HT1080 (cell line): Measurements from ENCODE around the gene C21orf91. TPM values are rescaled to one million over a fixed set of nuclear protein-coding genes. Genes with fewer than 3 reads are reported as not detected.
A peak's percentile ranks its signal among the peaks of the same experiment; 100 is the strongest.

Experiments used
- DNase-seq: peaks from one replicate; pipeline ENCODE4 v3.0.0-alpha.2; 2015; ENCODE audit warnings: low read depth
- total RNA-seq: library from RNA; depleted of rRNA; stranded (reverse); fragments of >200 nt; shearing (Covaris generic); gene quantifications from 2 replicates; pipeline ENCODE4 v1.2.3, GENCODE V29; 2014

C21orf91 gene
- total RNA-seq, 1 experiment from 2014 or later: 7.0 TPM

DNA sequence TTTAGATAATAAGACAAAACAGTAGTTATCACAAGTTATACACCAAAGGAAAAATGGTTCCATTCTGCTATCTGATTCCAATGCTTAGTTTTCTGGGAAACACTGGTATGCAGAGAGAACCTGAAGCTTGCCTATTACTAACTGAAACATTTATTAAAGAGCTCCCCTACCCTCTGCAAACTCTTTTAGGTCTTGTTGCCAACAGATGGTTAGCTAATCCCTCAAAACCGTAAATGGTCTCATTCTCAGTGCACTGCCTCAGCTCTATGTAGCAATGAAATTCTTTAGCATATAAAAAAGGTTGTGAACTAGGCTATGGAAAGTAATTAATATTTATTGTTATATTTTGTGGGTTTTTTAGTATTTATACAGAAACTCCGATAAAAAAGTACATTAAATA is 20.4 kb downstream of the C21orf91 start:
- DNase-seq: no peak

DNA sequence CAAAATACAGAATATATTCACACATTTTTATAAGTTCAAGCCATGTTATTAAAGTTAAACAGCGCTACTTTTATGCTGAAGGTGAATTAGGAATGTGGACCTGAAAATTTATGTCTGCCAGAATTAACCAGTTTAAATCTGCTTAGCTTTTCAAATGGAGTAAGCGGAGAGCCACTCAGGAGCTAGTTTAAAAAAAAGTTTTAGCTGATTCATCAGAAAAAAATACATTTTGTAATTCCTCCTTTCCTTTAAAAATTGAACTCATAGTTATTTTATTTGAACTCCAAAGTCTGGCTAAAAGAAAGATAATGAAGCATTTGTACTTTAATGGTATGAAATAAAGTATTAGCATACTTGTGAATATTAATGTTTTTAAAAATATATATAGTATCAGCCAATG is 21.2 kb downstream of the C21orf91 start:
- no peak for DNase-seq

DNA sequence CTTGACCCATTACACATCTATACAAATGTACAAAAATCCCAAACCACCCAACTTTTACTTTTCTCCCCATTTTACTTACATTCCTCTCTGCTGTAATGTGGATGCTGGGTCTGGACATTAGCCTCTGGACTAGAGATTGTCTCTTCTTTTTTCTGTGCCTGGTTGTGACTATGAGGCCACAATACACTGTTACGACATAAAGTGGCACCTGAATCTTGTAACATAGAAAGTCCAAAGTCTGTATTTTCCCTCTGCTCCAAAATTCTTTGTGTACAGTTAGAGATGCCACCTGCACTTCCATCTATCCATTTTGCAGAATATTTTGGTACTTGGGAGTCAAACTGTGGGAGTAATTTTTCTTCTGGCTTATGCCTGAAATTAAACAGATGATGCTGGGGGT is 22.7 kb downstream of the C21orf91 start:
- DNase-seq: no peak

DNA sequence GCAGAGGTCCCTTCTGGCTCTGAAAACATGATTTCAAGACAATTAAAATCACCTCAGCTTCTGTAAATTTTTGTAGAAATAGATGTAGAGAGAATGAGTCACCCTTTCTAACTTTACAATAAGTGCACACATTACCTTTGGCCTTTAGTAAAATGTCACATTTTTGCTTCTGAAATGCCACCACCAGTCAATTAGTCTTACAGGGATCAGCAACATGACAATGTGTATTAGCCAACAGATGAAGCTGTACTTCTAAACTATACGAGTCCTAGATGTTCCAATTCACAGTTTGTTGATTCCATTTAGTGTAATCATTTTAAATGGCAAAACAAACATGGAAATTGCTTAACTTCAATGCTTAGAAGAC is 23.1 kb downstream of the C21orf91 start:
- DNase-seq: no peak

DNA sequence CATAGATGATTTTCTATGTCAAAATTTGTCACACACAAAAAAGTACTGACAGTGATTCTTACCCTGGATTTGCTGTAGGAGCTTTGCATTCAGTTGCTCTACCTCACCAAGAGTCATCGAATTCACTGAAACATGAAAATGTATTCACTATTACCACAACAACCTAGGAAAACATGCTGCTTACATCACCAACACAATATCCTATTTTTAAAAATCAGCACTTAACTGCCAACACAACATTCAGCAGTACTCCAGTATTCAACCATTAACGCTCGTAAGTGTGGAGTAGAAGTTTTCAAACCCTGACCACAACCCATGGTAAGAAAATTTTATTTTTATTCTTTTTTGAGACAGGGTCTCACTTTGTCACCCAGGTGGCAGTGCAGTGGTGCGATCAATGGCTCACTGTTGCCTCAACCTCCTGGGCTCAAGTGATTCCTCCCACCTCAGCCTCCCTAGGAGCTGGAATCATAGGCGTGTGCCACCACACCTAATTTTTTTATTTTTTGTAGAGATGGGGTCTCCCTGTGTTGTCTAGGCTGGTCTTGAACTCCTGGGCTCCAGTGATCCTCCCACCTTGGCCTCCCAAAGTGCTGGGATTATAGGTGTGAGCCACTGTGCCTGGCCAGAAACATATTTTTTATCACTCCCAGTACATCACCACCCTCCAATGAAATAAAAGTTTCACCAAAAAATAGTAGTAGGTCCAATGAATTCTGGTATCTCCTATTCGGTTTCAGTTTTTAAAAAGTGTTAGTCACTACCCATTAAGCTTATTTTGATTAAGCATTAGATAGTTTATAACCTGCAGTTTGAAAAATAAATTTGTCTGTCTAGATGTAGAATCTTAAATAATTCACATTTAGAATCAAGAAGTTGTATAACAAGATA is 23.8 kb downstream of the C21orf91 start:
- DNase-seq: no peak

DNA sequence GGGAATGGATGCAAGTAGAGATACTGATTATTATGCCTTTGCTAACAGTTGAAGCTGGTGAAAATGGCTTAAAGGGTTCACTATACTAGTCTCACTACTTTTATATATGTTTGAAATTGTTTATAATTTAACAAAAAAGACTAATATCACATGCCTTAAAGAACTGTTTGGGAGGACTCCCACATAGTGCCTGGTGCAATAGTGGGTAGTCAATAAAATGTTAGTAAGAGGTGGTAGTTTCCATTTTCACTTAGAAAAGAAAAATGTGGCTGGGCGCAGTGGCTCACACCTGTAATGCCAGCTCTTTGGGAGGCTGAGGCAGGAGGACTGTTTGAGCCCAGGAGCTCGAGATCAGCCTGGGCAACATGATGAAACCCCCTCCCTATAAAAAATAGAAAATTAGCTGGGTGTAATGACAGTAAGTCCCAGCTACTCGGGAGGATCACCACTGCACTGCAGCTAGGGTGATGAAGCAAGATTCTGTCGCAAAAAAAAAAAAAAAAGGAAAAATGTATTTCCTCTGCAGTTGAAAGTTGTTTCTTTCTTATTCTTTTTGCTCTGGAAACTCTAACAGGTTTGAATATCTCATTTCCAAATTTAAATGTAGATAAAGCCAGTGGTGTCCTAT is 24.5 kb downstream of the C21orf91 start:
- DNase-seq: no peak

DNA sequence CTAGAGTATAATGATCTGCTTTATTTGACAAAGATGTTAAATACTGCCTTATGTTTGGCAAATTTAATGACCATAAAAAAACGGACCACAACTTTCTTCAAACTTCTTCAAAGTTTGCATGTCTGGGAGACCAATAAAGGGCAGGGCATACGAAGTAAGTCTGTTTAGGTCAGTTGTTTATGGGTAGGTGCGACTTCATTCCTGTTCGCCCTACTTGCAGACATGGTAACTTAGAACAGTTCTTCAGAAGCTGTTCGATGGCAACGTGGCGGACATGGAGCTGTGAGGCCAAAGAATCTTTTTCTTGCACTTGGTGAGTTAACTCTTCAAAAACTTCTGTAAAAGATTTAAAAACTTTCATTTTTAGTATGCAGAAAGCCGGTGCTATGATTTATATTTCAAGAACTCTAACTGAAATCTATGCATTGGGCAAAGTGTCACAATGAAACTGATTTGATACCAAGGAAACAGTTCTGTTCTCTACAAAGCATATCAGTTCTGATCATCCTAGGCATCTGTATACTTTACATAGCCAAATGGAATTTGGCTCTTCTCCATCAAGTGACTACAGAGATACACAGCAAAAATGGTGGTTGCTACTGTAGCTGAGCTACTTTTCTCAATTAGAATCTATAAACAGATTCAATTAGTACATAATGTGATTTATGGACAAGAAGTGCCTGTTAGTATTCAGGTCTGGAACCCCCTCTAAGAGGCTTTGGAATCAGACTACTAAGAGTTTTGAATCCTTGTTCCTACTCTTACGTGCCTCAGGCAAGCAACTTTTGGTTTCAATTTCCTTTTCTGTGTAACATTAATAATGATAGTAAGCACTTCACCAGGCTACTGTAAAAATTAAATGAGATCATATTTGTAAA is 25.7 kb downstream of the C21orf91 start:
- DNase-seq: no peak

DNA sequence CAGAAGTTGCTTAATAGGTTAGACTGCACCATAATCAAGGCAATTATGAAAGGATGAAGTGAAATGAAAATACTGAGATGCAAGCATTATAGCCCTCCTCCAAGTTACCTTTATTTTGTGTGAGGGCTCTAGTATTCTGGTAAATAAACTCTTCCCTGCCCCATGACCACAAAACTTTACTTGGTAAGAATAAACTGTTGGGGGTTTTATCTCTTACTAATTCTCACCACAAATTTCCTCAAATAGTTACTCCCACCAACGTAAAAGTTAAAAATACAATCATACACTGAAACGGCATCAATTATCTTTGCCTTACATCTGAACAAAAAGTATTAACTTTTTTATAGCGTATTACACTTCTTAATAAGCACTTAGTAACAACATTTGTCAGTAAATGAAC is 29.5 kb downstream of the C21orf91 start:
- DNase-seq: no peak

DNA sequence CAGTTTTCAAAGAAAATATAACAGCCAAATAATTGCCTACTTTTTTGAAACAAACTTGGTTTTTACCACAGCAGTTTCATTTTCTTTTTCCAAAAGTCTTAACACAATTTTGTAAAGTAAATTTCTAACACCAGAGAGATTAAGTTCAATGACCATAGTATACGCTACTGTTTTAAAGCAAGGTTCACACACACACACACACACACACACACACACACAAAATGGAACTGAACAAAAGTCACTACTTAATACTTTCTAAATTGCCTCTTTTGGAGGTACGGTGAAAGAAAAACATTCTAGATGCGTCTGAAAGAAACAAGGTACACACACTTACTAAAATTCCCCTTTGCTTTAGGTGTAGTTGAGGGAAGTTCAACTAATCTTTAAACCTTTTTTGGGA is 30.1 kb downstream of the C21orf91 start:
- DNase-seq: no peak

DNA sequence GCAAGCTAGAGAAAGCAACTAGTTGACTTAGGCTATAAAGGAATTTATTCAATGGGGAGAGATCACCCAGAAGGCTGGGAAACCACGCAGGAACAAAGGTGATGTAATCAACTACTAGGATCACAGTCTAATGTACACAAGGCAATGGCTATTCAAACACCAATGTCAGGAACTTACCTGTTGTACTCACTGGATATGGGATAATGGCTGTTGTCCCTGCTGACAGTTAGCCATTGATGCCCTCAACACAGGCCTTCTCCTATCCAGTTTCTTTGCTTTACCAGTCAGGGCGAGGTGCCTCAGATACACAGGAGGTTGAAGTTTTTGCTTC is 32.3 kb downstream of the C21orf91 start:
- no peak for DNase-seq

DNA sequence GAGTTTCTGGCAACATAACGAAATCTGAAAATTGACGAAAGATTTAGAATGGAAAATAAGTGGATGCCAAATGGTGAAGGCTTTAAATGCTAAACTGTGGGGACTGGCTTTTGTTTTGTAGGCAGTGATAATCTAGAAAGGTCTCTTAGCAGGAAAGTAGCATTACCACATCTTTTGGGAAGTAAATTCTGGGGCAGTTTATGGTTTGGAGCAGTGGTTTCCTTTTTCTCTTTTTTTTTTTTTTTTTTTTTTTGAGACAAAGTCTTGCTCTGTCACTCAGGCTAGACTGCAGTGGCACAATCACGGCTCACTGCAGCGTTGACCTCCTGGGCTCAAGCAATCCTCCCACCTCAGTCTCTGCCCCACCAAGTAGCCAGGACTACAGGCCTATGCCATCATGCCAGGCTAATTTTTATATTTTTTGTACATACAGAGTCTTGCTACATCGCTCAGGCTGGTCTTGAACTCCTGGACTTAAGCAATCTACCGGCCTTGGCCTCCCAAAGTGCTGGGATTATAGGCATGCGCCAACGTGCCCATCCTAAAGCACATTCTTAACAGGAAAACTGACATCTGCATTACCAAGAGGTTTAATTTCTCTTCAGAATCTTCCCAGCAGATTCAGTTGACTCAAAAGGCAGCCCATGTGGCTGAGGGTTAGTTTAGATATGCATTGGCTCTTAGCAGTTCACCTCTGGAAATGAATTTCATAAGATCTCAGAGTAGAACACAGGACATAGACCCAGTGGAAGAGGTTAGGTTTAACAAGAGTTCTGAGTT is 32.9 kb downstream of the C21orf91 start:
- no peak for DNase-seq

DNA sequence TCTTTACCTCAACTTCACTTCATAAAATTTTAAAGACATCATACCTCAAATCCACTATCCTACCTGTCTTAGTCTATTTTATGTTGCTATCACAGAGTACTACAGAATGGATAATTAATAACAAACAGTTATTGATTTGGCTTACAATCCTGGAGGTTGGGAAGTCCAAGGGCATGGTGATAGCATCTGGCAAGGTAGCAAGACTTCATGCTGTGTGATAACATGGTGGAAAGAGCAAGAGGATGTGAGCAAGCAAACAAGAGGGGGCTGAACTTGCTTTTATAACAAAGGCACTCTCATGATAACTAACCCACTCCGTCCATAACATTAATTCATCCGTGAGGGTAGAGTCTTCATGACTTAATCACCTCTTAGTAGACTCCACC is 33.8 kb downstream of the C21orf91 start:
- DNase-seq: no peak

DNA sequence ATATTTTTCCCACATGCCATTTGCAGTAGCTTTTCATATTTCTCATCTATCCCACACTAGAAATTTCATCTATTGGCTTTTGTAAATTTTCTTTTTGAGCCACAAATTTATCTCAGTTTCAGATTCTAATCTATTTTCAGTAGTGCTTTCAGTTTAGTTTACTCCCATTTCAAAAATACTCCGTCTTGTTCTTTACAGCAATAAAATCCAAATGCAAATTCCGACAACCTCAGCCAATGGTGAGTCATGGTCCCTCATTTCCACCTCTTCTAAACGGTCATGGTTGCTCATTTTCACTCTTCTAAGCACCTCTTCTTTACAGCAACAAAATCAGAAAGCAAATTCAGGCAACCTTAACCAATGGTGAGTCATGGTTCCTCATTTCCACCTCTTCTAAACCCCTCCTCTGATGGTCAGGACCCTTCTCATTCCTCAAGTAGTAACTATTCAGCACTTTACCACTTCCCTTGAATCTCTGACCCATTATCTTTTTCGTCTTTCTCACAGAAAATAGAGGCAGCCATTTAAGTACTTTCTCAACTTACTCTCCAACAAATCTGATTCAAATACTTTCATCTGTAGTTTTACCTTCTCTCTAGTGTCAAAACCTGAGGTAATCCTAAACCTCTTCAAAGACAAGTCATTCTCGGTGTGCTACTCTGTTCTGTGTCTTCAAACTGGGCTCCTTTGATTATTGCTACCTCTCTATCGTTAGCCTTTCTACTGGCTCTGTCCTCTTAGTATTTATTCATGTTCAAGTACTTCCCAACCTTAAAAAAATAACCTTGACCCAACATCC is 34.4 kb downstream of the C21orf91 start:
- DNase-seq: peak; percentile 87

DNA sequence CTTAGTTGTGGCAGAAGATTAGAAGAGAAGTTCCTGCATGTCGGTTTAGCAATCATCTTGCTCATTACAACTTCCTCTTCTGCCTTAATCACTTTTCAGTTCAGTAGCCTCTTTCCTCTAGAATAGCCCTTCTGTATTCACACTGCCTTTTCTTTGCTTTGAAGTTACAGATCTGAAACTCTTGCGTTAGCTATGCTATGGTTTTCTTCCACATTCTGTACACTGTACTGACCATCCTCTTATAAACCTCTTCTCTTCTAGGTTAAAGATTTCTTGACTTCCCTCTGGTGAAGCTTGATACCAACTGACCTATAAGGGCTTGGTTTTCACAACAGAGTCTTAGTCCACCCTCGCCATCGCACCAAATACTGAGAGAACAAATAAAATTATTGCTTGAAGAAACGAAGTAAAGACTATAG is 35.0 kb downstream of the C21orf91 start:
- DNase-seq: no peak

DNA sequence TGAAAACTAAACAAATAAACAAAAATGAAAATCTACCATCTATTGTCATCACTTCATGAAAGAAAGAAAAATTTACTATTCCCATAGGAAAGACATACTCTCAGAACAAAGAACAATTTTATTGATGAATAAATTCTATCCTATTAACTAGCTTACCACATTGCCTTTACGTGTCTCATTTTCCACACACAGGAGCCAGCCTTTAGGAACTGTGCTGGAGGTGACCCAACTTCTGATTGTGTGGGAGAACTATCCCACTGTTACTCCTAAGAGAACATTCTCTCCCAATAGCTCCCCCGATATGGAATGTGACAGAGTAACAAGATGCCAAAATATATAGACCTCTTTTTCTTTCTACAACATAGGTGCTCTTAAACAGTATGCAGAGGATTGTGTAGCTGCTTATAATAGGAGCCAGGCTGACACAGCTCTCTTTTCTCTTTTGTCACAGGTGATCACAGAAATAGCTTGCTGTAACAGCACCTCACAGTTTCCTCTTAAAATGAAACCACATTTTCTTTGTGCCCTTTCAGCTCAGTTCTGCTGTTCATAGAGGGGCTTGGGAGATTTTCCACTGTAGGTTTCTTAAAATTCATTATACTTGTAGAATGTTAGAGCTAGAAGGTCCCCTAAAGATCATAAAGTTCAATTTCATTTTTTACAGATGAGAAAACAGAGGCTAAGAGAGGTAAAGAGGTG is 35.5 kb downstream of the C21orf91 start:
- DNase-seq: no peak

DNA sequence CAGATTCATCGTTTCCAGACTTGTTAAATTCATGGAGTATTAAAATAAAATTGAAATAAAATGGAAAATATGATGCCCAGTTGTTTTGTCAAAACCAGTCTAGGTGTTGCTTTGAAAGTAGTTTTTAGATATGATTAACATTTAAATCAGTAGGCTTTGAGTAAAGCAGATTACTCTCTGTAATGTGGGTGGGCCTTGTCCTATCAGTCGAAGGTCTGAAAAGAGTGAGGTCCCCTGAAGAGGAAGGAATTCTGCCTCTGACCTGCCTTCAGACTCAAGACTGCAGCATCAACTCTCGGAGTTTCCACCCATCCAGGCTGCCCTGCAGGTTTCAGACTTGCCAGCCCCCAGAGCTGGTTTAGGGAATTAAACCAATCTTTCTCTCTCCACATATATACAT is 36.2 kb downstream of the C21orf91 start:
- no peak for DNase-seq

DNA sequence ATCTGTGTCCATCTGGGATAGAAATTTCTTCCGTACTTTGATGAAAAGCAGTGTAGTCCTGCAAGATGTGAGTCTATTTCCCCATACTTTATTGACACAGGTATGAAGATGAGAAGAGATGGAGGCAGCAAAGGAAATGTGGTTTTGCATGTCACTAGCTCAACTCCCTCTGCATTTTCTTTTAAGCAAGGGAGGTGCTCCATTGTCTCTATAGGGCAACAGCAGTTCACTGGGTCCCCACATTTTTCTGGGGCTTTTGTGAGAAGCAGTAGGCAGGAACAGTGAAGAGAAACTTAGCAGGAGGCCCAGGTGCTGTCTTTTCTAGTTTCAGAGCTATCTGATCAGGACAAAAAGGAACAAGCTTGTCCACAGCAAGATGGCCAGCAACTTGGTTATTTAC is 37.1 kb downstream of the C21orf91 start:
- no peak for DNase-seq

DNA sequence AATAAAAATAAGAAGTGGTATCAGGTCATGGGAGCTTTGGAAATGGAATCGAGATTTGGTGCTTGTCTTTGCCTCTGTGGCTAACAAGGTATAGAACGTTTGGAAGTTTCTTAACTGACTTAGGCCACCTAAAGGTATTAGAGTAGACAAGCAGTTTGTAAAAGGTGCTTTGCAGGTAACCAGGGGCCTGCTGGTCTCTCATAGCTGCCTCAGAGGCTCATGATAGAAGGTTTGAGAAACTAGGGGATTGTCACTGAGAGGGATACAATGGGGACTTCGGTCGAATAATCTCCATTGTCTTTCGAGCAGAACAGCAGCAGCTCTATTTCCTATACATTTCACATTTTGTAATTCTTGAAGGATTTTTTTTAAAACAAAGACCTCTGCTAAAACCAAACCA is 37.6 kb downstream of the C21orf91 start:
- DNase-seq: no peak

DNA sequence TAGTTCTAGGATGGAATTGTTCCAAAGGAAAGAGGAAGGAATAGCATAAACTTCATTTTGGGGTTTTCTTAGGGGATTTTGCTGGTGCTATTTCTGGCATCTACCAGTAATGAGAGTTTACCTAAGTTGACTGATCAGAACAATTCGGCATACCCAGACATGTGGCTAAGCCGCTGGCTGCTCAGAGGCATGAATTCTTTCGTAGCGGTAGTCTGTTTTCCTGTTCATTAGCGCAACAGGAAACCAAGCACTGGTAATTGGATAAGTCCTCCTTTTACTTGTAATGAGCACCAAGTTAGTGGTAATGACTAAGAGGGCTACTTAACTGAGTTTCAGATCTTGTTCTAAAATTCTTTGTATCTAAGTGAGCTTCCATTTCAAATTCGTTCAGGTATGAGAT is 38.6 kb downstream of the C21orf91 start:
- peak; percentile 4 for DNase-seq

DNA sequence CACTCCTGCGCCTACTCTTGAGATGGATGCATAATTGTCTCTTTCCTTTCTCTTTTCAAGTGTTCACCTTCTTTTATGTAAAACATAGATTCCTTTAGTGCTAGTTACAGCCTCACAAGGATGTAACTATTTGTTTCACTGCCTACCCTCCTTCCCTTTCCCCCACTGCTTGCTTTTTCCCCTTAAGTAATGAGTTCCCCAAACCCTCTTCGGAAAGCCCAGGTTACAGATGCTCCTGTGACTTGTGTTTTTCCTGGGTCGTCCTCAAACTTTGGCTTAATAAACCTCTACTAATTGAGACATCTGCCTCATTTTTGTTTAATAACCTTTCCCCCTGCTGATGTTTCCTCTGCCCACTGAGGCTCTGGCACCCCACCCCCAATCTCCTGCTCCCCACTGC is 39.2 kb downstream of the C21orf91 start:
- no peak for DNase-seq
